ENCODE results near the gene AFDN.

DNA sequence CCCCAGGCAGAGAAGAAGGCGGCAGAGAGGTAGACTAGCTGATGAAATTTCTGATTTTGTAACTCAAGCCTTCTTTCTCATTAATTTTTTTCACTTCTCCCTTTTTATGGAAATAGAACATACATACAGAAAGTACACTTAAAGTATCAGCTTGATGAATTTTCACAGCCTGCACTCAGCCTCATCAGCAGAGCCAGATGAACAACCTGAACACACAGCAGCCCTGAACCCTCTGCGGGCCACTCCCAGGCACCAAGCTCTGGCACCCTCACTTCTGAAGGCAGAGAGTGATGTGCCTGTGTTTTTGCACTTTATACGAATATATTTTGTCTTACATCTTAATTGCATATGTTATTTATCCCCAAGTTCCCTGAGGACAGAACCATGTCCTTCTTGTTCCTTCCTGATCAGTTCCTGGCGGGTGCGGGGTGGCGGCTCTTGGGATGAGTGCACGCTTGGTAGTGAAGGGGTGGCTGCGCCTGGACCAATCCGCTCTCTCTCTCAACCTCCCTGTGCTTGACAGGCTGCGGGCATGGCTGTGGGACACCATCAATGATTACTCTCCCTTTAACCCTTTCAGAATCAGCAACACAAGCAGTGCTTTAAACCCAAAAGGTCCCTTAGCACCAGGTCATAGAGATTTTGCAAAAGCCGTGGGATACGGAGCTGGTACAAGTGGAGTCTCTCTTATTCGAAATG is 34.8 kb upstream of the AFDN start:
- TF ChIP-seq GATA3 (IDR thresholded peaks at IDR 0.05; ENCODE audit: low read depth, low read length): no peak
- TF ChIP-seq GATA2 (IDR thresholded peaks at IDR 0.05; ENCODE audit: low read depth, low read length): no peak

Measured in SH-SY5Y (cell line).